ENCODE measurements around the gene PACSIN2.

The PACSIN2 gene

DNA sequence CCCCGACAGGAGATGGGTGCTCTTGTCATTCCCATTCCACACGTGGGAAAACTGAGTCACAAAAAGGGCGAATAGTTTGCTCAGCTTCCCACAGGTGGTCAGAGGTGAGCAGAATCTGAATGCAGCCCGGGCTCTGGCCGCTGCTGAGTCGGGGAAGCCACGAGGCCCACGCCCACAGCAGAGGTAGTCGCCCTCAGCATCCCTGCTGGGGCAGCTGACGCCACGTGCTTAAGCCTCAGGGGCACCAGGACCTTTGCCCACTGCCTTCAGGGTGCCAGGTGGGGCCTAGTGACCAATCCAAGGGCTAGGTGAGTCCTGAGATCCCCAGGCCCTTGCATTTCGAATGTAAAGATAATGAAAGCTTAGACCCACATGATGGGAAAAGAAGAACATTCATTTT is 133.7 kb downstream of the PACSIN2 start:
- H3K27ac ChIP-seq (ENCODE audit: low read length): no peak overlapping the region
- TF ChIP-seq, protein P1, sequence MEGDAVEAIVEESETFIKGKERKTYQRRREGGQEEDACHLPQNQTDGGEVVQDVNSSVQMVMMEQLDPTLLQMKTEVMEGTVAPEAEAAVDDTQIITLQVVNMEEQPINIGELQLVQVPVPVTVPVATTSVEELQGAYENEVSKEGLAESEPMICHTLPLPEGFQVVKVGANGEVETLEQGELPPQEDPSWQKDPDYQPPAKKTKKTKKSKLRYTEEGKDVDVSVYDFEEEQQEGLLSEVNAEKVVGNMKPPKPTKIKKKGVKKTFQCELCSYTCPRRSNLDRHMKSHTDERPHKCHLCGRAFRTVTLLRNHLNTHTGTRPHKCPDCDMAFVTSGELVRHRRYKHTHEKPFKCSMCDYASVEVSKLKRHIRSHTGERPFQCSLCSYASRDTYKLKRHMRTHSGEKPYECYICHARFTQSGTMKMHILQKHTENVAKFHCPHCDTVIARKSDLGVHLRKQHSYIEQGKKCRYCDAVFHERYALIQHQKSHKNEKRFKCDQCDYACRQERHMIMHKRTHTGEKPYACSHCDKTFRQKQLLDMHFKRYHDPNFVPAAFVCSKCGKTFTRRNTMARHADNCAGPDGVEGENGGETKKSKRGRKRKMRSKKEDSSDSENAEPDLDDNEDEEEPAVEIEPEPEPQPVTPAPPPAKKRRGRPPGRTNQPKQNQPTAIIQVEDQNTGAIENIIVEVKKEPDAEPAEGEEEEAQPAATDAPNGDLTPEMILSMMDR (IDR thresholded peaks at IDR 0.05; ENCODE audit: borderline replicate concordance, extremely low read depth, low read length, poor library complexity, severe bottlenecking): no peak
- no peak for TF ChIP-seq EZH2 (IDR thresholded peaks at IDR 0.05; ENCODE audit: borderline replicate concordance, low read depth, low read length, severe bottlenecking)
- DNase-seq (no peak), ATAC-seq (ENCODE audit: insufficient read depth, low read depth) (no peak)
- H3K79me2 ChIP-seq (ENCODE audit: insufficient read depth, low read length): no peaks in the 10 kb centered on the region
- H4K20me1 ChIP-seq (ENCODE audit: insufficient read depth, low read length): peaks cover 17% of the 10 kb centered on the region
- no peaks in the 10 kb centered on the region for H3K9me3 ChIP-seq (ENCODE audit: insufficient read depth, low read length, severe bottlenecking)
- H3K9ac ChIP-seq (ENCODE audit: low read depth, low read length): no peak overlapping the region
- no peak overlapping the region for H3K4me2 ChIP-seq (ENCODE audit: insufficient read depth, low read length)
- H3K4me3 ChIP-seq (ENCODE audit: low read depth in 1 of 2, low read length in 2 of 2): no peak overlapping the region
- no peak overlapping the region for H2AFZ ChIP-seq (ENCODE audit: low read depth, low read length)
- no peaks in the 10 kb centered on the region for H3K27me3 ChIP-seq (ENCODE audit: insufficient read depth, low read length, poor library complexity)
- peaks cover 96% of the 10 kb centered on the region for H3K36me3 ChIP-seq (ENCODE audit: insufficient read depth, low read length)
- H3K4me1 ChIP-seq (ENCODE audit: insufficient read depth, low read length): no peaks in the 10 kb centered on the region

DNA sequence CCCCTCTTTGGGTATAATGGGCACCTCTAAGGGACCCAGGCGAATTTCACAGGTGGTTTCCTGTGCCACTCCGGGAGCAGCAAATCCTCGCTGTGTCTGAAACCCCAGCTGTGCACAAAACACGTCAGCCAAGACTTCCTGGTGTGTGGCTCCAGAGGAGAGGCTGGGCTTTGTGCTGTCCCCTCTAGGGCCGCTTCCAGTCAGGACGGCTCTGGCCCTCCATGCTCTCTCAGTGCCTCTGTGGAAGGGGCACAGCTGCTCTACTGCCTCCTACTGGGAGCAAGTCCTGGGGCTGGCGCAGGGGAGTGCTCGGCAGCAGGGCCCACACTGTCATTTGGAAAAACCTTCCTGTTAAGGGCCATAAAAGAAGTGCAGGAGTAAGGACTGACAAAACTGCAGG is 134.1 kb downstream of the PACSIN2 start:
- H3K9me3 ChIP-seq (ENCODE audit: insufficient read depth, low read length, severe bottlenecking): no peaks in the 10 kb centered on the region
- H3K9ac ChIP-seq (ENCODE audit: low read depth, low read length): no peak overlapping the region
- no peak overlapping the region for H3K4me3 ChIP-seq (ENCODE audit: low read depth in 1 of 2, low read length in 2 of 2)
- H2AFZ ChIP-seq (ENCODE audit: low read depth, low read length): no peak overlapping the region
- TF ChIP-seq EZH2 (IDR thresholded peaks at IDR 0.05; ENCODE audit: borderline replicate concordance, low read depth, low read length, severe bottlenecking): no peak
- TF ChIP-seq, protein P1 (IDR thresholded peaks at IDR 0.05; ENCODE audit: borderline replicate concordance, extremely low read depth, low read length, poor library complexity, severe bottlenecking): peak; percentile 26
- ATAC-seq (ENCODE audit: insufficient read depth, low read depth) (no peak), DNase-seq (no peak)
- H4K20me1 ChIP-seq (ENCODE audit: insufficient read depth, low read length): peaks cover 17% of the 10 kb centered on the region
- no peak overlapping the region for H3K27ac ChIP-seq (ENCODE audit: low read length)
- H3K4me1 ChIP-seq (ENCODE audit: insufficient read depth, low read length): no peaks in the 10 kb centered on the region
- no peaks in the 10 kb centered on the region for H3K79me2 ChIP-seq (ENCODE audit: insufficient read depth, low read length)
- H3K4me2 ChIP-seq (ENCODE audit: insufficient read depth, low read length): no peak overlapping the region
- H3K36me3 ChIP-seq (ENCODE audit: insufficient read depth, low read length): peaks cover 98% of the 10 kb centered on the region
- no peaks in the 10 kb centered on the region for H3K27me3 ChIP-seq (ENCODE audit: insufficient read depth, low read length, poor library complexity)

DNA sequence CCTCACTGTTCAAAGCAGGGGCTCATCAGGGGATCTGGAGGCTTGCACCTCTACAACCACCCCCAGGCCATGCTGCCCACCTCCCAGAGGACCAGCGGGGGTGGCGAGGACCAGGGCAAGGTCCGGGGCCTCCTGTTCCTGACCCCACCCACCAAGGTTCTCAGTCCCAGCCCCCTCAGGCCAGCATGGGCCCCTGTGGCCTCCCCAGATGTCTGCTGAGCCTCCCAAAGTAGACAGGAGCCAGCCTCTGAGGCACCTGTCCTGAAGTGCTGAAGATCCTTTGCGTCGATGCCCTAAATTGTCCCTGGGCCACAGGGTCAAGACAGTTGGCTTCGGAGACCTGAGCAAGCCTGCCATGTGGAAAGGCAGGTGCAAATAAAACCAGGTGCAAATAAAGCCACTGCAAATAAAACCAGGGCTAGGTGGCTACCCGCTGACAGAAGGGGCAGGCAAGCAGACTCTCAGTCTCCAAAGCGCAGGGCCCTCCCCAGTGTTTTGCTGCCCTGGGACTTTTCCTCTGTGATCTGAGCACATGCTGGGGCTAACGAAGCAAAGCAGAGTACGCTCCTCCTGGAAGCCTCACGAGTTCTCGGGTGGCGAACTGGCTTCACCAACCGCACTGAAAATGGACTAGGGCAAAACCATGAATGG is 135.5 kb downstream of the PACSIN2 start:
- peaks cover 95% of the 10 kb centered on the region for H3K36me3 ChIP-seq (ENCODE audit: insufficient read depth, low read length)
- peaks cover 17% of the 10 kb centered on the region for H4K20me1 ChIP-seq (ENCODE audit: insufficient read depth, low read length)

More for the DNA sequence above, 135.5 kb downstream of the PACSIN2 start:
- ATAC-seq (ENCODE audit: insufficient read depth, low read depth) (no peak), DNase-seq (no peak)
- H3K4me1 ChIP-seq (ENCODE audit: insufficient read depth, low read length): no peaks in the 10 kb centered on the region
- TF ChIP-seq, protein P1 (IDR thresholded peaks at IDR 0.05; ENCODE audit: borderline replicate concordance, extremely low read depth, low read length, poor library complexity, severe bottlenecking): no peak
- no peak for TF ChIP-seq EZH2 (IDR thresholded peaks at IDR 0.05; ENCODE audit: borderline replicate concordance, low read depth, low read length, severe bottlenecking)
- H3K79me2 ChIP-seq (ENCODE audit: insufficient read depth, low read length): no peaks in the 10 kb centered on the region
- no peak overlapping the region for H3K4me2 ChIP-seq (ENCODE audit: insufficient read depth, low read length)
- no peak overlapping the region for H3K9ac ChIP-seq (ENCODE audit: low read depth, low read length)
- H3K27ac ChIP-seq (ENCODE audit: low read length): no peak overlapping the region
- H3K4me3 ChIP-seq (ENCODE audit: low read depth in 1 of 2, low read length in 2 of 2): no peak overlapping the region
- H2AFZ ChIP-seq (ENCODE audit: low read depth, low read length): no peak overlapping the region
- H3K27me3 ChIP-seq (ENCODE audit: insufficient read depth, low read length, poor library complexity): no peaks in the 10 kb centered on the region
- H3K9me3 ChIP-seq (ENCODE audit: insufficient read depth, low read length, severe bottlenecking): no peaks in the 10 kb centered on the region
